Measurements from ENCODE around the gene TAF11.
"Not testable (repeated sequence)": the region's sequence is repeated elsewhere in the genome, so short reads cannot be mapped to it uniquely, and the experiment has no call there.

Gene TAF11

GRCh38 chr6:34865107-34865506 is 22.7 kb downstream of the TAF11 start:
- ATAC-seq = no peak
- no peak for DNase-seq

- no peak for DNase-seq
- no peak for ATAC-seq
These were observed 23.8 kb downstream of the TAF11 start for GRCh38 chr6:34864007-34864406.

- DNase-seq = no peak
- ATAC-seq = no peak
These were observed 27.1 kb downstream of the TAF11 start for GRCh38 chr6:34860776-34861175.

GRCh38 chr6:34859951-34860350 is 27.9 kb downstream of the TAF11 start:
- no peak for DNase-seq
- no peak for ATAC-seq

GRCh38 chr6:34858681-34859080 is 29.2 kb downstream of the TAF11 start:
- no peak for ATAC-seq
- no peak for DNase-seq

- DNase-seq = no peak
- no peak for ATAC-seq
These were observed 32.4 kb downstream of the TAF11 start for GRCh38 chr6:34855463-34855862.

GRCh38 chr6:34852406-34853085 is 35.3 kb downstream of the TAF11 start:
- no peak for DNase-seq

GRCh38 chr6:34851361-34851760 is 36.5 kb downstream of the TAF11 start:
- no peak for DNase-seq
- ATAC-seq = no peak

More at GRCh38 chr6:34852406-34853085, 35.3 kb downstream of the TAF11 start:
- ATAC-seq = no peak

- not testable (repeated sequence) for ATAC-seq
These were observed 38.8 kb downstream of the TAF11 start for GRCh38 chr6:34849066-34849465.

GRCh38 chr6:34839666-34840352 is 48.0 kb downstream of the TAF11 start:
- no peak for DNase-seq
- ATAC-seq = no peak

More at GRCh38 chr6:34849066-34849465, 38.8 kb downstream of the TAF11 start:
- DNase-seq = not testable (repeated sequence)

GRCh38 chr6:34837528-34837927 is 50.3 kb downstream of the TAF11 start:
- no peak for ATAC-seq

GRCh38 chr6:34836451-34836850 is 51.4 kb downstream of the TAF11 start:
- DNase-seq = no peak
- no peak for ATAC-seq

More at GRCh38 chr6:34837528-34837927, 50.3 kb downstream of the TAF11 start:
- DNase-seq = no peak

GRCh38 chr6:34836008-34836407 is 51.8 kb downstream of the TAF11 start:
- no peak for ATAC-seq
- DNase-seq = no peak

- ATAC-seq = no peak
These were observed 52.9 kb downstream of the TAF11 start for GRCh38 chr6:34834789-34835518.

GRCh38 chr6:34832942-34833341 is 54.9 kb downstream of the TAF11 start:
- DNase-seq = no peak

More at GRCh38 chr6:34834789-34835518, 52.9 kb downstream of the TAF11 start:
- DNase-seq = no peak

GRCh38 chr6:34829137-34829536 is 58.7 kb downstream of the TAF11 start:
- no peak for DNase-seq

More at GRCh38 chr6:34832942-34833341, 54.9 kb downstream of the TAF11 start:
- ATAC-seq = no peak

More at GRCh38 chr6:34829137-34829536, 58.7 kb downstream of the TAF11 start:
- no peak for ATAC-seq

All from stimulated activated naive CD8-positive, alpha-beta T cell treated with anti-CD3 and anti-CD28 coated beads, Interleukin-15, Interleukin-2, amounts not matched to agents 100 U/mL and 50 U/mL, for 24 hours (primary cell).